ENCODE data around the gene SUSD4.
A peak's percentile ranks its signal among the peaks of the same experiment; 100 is the strongest.
"Not testable (repeated sequence)": the region's sequence is repeated elsewhere in the genome, so short reads cannot be mapped to it uniquely, and the experiment has no call there.

SUSD4 gene

GRCh38 chr1:223363856-223364684 lies at the start of gene SUSD4:
TSS of gene SUSD4 (minus strand) at chr1:223364176. CDS start at chr1:223363425, 751 bp downstream.
- DNase-seq = peak; percentile 59

- DNase-seq = no peak
Observed at GRCh38 chr1:223413216-223413615, 49.2 kb upstream of the SUSD4 start.

DNA sequence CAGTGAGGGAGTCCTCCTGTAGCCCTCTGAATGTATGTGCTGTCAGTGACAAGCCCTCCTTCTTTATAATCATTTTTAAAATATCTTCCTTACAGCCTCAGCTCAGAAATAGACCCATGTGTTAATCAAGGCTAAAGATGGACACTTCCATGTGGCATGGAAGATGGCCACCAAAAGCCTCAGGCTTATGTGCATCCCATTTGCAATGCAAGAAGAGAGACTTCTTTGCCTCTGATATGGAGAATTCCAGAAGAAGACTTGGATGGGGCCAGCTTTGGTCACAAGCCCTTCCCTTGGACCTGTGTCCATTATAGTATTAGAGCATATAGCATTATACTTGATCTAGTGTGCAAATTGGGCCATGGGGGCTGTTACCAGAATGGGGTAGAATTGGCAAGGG lies 47.7 kb upstream of the SUSD4 start:
- DNase-seq = no peak

- no peak for DNase-seq
Observed at GRCh38 chr1:223411309-223411708, 47.3 kb upstream of the SUSD4 start.

DNA sequence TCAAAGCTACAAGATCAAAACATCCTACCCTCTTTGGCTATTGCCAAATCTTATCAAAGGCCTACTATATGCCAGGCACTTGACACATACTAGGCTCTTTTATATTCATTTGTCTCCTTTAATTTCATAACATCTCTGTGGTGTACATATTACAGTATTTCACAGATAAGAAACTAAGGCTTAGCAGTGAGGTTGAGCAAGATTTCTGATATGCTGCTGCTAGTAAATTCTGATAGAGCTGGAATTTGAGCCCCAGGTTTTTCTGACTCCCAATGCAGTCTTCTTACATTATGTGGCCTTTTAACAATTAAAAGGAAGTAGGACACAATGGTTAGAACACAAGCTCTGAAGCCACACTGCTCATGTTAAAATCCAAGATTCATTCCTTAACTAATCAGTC lies 46.1 kb upstream of the SUSD4 start:
- no peak for DNase-seq

GRCh38 chr1:223405507-223405906 lies 41.5 kb upstream of the SUSD4 start:
- DNase-seq = no peak

- DNase-seq = no peak
Observed at GRCh38 chr1:223403184-223403815, 39.3 kb upstream of the SUSD4 start.

GRCh38 chr1:223402790-223403142 lies 38.8 kb upstream of the SUSD4 start:
- no peak for DNase-seq

- no peak for DNase-seq
Observed at GRCh38 chr1:223401873-223402789, 38.2 kb upstream of the SUSD4 start.

GRCh38 chr1:223399393-223399792 lies 35.4 kb upstream of the SUSD4 start:
- not testable (repeated sequence) for DNase-seq

GRCh38 chr1:223394706-223395105 lies 30.7 kb upstream of the SUSD4 start:
- no peak for DNase-seq

DNA sequence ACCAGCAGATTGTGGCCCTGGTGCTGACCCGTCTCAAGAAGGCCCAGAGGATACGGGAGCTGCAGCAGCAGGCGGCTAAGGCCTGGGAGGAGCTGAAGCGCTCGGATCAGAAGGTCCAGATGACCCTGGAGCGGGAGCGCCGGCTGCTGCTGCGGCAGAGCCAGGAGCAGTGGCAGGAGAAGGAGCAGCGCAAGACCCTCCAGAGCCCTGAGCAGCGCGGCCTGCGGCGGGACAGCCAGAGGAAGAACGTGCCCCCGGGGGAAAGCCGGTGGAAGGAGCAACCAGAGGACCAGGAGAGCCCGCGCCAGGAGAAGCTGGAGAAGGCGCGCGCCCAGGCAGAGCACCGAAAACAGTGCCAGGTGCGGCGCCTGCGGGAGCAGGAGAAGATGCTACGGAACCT lies 30.3 kb upstream of the SUSD4 start:
- no peak for DNase-seq

DNA sequence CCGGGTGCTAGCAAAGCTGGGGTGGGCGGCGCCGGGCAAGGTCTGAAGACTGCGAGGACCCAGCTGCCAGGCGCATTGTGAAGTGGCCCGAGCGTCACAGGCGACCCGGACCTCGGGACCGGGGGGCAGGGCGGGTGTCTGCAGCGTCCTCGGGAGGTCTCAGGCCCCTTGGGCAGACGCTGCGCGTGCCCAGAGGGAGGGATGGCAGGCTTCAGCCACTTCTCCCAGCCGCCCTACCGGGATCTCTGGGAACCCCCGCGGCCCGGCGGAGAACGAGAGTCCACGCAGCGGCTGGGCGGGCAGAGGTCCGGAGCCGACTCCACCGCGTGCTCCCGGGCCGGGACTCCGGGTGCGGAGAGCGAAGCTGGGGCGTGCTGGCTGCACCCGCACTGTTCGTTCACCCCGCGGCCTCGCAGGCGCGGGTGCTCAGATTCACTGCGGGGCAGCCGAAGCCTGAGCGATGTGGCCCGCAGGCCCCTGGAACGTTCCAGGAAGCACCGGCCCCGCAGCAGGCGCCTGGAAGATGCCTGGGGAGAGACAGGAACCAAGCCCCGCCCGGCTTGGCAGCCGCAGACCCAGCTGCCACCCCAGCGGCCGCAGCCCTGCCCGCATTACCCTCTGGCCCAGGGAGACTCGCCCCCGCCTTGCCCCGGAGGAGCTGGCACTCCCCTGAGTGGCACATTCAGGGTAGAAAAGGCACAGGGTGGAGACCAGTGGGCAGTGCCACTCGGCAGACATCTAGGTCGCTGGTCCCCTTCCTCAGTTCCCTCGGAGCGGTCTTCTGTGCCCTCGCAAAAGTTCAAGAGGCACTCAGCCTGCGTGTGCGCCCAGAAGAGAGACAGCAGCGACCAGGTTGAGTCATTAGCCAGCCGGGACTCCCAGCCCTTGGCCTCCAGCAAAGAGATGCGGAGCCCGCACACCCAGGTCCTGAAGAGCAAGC lies 29.6 kb upstream of the SUSD4 start, which contains the start of gene CCDC185:
CCDC185 (plus strand) TSS at position 141 of the 940 bp plus-strand sequence; CDS start at position 202, 61 bp downstream.
- DNase-seq = no peak

DNA sequence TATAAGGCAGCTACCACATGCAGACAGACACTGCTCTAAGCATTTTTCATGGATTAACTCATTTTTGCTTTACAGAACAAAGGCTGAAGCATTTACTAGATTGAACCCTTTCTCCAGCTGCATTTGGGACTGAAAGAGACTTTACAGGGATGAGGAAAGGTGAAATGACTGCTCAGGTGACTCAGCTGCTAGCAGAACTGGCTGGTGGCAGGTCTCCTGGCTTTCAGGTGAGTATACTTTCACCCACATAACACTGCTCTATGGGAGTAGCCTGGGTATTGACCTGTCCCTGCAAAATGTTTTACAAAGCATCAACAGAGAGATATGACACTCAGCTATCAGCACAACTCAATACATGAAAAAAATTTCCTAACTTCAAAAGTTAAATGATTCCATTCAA lies 26.6 kb upstream of the SUSD4 start:
- no peak for DNase-seq

DNA sequence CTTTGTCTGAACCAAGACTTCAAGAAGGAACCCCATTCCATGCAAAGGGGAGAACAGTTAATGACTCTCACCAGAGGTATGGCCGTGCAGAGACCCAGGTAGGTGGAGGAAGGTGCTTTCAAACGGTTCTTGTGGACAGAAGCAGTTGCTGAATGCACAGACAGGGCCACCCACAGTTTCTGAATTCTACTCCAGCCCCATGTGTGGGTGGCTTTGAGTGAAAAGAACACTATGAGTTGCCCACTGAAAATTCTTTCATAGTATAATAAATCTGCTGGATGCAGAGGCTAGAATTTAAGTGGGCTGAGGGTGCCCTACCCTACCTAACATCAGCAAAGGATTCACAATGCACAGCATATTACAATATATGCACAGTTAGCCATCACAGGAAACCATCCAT lies 22.0 kb upstream of the SUSD4 start:
- DNase-seq = no peak

DNA sequence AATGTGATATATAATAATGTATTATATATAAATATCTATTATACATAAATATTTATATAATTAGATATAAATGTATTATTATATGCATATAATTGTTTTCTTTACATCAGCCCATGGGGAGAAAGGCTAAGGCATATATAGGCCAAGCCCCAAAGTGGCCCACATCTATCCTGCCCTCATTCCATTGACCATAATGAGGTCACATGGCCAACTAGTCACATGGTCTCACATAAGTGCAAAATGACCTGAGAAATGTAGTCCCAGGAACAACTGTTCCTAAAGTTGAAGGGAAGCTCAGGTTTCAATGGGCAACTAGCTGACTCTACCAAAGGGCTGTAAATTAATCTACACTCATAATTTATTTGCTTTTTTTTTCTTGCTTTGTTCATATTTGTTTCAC lies 14.8 kb upstream of the SUSD4 start:
- no peak for DNase-seq

- DNase-seq = no peak
Observed at GRCh38 chr1:223374064-223374610, 10.2 kb upstream of the SUSD4 start.

DNA sequence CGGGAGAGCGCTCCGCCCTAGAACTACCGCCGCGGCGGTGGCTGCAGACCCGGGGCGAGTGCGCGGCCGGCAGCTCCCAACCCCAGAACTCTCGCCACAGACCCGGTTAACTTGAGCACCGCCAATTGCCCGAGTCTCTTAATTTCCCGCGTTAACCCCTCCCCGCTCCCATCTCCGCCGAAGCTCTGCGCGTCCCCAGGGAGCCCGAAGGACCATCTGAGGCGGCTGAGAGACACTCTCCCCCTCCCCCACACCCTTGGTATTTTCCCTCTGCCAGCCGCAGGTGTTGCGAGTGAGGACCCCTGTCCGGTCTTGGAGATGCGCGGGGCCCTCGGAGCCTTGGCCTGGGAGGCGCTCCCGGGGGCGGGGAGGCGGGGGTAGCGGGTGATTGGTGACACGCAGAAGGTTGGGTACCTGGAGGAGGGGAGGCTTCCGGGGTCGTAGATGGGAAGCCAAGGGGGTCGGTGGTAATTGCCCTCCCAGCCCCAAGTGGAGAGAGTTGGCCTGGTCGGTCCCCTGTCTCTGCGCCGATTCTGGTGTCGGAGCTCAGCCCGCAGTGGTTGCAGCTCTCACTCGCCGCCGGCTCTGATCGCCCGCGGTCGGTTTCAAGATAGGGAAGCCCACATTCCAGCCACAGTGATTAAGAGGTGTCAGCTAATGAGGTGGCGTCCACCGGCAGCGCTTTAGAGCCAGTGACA lies 858 bp upstream of the SUSD4 start:
- peak; percentile 5 for DNase-seq

- DNase-seq = peak; percentile 33
Observed at GRCh38 chr1:223363057-223363855, 720 bp downstream of the SUSD4 start.

DNA sequence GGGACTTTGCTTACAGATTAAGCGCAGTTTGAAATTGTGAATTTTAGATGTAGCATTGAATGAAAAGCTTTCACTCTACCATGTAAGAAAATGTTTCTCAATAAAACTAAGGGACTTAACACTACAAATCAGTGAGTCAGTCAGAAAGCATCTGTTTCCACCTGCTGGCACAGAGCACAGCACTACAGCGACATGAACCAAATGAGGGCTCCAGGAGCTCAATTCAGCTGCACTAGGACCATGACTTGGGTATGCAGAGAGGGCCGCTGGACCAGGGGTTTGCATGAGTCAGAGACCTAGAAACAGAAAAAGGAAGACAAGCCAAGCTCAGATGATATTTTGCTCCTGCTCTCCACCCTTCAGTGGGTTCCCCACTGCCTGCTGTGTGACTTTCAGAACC lies 5.2 kb downstream of the SUSD4 start:
- no peak for DNase-seq
